GM21619 (cell line): ENCODE data around the gene LMAN1.

Experiments
- ATAC-seq: cut with Tn5 transposase; IDR thresholded peaks from one replicate; pipeline ENCODE4 v1.9.1; 2021; ENCODE audit not compliant: unreplicated experiment

The LMAN1 gene

DNA sequence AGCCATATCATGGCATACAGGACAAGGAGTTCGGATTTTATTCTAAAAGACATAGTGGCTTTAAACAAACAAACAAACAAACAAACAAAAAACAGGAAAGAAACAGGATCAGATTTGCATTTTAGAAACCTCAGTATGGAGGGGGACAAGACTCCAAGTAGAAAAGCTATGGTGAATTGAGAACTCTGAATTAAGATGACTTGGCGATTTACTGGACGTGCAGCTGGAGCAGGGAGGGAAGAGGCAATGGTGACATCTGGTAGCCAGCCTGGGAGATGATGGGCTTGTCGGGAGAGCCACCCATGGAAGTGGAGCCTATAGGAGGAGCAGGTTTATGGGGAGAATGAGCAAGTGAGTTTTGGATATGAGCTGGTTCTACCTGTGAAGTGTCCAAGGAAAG lies 53.8 kb downstream of the LMAN1 start:
- ATAC-seq, result no peak

GRCh38 chr18:59303656-59304195 lies 55.3 kb downstream of the LMAN1 start:
- no peak for ATAC-seq

- no peak for ATAC-seq
These were observed 56.1 kb downstream of the LMAN1 start for GRCh38 chr18:59303006-59303405.

DNA sequence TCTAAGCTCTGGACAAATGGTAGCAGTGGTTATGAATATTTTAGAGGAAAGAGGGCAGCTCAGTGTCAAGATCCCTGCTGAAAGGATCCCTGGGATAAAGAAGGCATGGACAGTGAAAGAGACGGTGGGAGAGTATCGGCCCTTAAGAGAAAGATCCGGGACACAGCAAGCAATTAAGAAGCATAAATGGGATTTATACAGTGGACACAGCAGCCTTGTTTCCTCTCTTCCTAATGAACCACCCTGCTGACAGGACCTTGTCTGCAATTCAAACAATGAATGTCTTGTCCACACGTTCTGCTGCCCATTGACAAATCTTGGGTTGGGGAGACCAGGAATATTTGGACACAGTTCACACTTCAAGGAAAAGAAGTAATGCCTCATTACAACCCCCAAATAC lies 57.1 kb downstream of the LMAN1 start:
- ATAC-seq, result no peak

- no peak for ATAC-seq
These were observed 58.3 kb downstream of the LMAN1 start for GRCh38 chr18:59300676-59301285.

DNA sequence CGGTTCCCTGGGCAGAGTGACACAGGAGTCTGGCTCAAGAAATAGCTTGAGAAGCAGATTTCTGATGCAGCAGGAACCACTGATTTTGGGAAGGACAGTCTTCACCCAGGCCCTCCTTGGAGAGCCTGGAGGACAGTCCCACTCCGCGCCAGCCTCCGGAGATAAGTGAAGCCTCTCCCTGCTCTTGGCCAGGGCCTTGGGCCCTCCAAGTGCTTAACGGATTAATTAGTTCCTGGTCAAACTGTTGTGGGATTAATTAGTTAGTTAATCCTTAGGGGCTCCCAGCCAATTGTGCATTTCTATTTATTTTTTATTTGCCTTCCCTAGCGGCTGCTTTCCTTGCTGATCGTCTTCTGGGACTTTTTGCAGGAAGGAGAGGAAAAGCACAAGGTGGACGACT lies 60.2 kb downstream of the LMAN1 start:
- ATAC-seq, result no peak

- no peak for ATAC-seq
These were observed 65.7 kb downstream of the LMAN1 start for GRCh38 chr18:59293317-59293716.

DNA sequence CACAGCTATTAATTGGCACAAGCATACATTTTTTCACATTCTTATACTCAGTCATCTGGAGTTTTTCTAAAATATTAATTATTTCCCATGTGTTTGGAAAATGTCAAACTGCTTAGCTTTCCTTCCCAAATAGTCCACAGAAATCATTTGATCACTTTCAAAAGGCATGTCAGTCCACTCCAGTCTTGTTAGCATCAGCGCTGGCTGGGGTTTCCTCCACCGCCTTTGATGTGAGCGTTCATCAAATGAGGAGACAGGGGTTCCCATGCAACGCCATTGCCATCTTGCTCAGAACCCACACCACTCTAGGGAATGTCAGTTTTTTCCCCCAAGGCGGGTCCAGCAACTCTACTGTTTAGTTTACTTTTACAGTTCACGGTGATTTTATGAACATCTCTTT lies 72.7 kb downstream of the LMAN1 start:
- ATAC-seq, result no peak

DNA sequence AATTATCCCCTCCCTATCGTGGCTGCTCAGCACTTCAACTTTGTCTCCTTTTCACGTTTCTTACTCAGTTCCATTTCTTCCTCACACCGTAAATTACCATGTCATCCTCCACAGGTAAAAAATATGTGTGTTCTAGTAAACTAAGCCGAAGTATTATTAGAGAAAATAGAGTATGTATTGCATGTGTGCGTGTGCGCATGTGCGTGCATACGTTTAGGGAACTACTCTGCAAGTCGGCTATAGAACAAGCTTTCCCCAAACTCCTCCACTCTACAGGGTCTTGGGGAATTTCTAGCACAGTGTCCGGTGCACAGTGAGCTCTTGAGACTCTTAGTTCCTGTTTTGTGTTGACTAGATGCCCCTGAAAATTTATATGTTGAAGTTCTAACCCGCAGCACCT lies 76.7 kb downstream of the LMAN1 start:
- ATAC-seq, result no peak

- no peak for ATAC-seq
These were observed 79.3 kb downstream of the LMAN1 start for GRCh38 chr18:59279722-59280121.

- no peak for ATAC-seq
These were observed 79.9 kb downstream of the LMAN1 start for GRCh38 chr18:59279193-59279592.

- ATAC-seq, result no peak
These were observed 80.3 kb downstream of the LMAN1 start for GRCh38 chr18:59278793-59279192.
